ENCODE results near the gene SETD5. TPM values are rescaled to one million over a fixed set of nuclear protein-coding genes. Genes with fewer than 3 reads are reported as not detected.

The SETD5 gene
- polyA plus RNA-seq, 4 donors, result 9.5 to 87.0 (median 20.0) TPM

- DNase-seq (no peak), FAIRE-seq (no peak)
- Histone ChIP-seq H3K4me1 (ENCODE audit: control insufficient read depth in 3 of 3, insufficient read depth in 2 of 3, low read depth in 1 of 3, low read length in 2 of 3) (peaks cover 0 to 3% (median 0%) of the 10 kb centered on the region in 3 donors), H3K4me3 (ENCODE audit: low read depth in 1 of 3, low read length in 3 of 3) (no peak overlapping the region), H3K27me3 (ENCODE audit: control insufficient read depth in 3 of 3, insufficient read depth in 3 of 3, low read length in 3 of 3) (no peaks in the 10 kb centered on the region), H3K27ac (ENCODE audit: low read depth in 1 of 3, low read length in 2 of 3) (no peak overlapping the region), H3K9me3 (ENCODE audit: control insufficient read depth in 2 of 2, insufficient read depth in 1 of 2, low read depth in 1 of 2, low read length in 1 of 2) (no peaks in the 10 kb centered on the region), H3K36me3 (ENCODE audit: control insufficient read depth in 3 of 3, insufficient read depth in 2 of 3, low read depth in 1 of 3, low read length in 3 of 3) (peaks cover 25 to 31% (median 27%) of the 10 kb centered on the region in 3 donors)
- 82 to 94% (median 88%) methylated on average over 1 of the region's 1 CpG for WGBS, 3 donors
Observed at GRCh38 chr3:9448643-9449042, 51.2 kb downstream of the SETD5 start.

DNA sequence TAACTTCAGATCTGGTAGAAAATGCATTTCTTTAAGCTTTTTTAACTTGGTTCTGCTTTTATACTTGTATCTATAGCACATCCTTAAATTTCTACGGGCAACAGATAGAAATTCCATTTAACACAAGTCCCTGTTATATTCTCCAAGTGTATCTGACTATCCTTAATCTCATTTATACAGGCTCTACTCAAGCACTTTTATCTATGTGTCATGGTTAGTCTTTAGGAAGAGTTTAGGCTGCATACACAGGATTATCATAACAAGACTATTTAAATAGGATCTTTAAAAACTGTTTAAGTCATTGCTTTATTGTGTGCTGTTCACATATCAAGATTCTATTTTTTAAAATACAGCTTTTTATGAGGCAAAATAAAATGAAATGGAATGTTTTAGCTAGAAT, 52.7 kb downstream of the SETD5 start:
- Histone ChIP-seq H3K27me3 (ENCODE audit: control insufficient read depth in 3 of 3, insufficient read depth in 3 of 3, low read length in 3 of 3) (no peaks in the 10 kb centered on the region), H3K9me3 (ENCODE audit: control insufficient read depth in 2 of 2, insufficient read depth in 1 of 2, low read depth in 1 of 2, low read length in 1 of 2) (no peaks in the 10 kb centered on the region), H3K4me3 (ENCODE audit: low read depth in 1 of 3, low read length in 3 of 3) (no peak overlapping the region), H3K36me3 (ENCODE audit: control insufficient read depth in 3 of 3, insufficient read depth in 2 of 3, low read depth in 1 of 3, low read length in 3 of 3) (peaks cover 16 to 30% (median 28%) of the 10 kb centered on the region in 3 donors), H3K27ac (ENCODE audit: low read depth in 1 of 3, low read length in 2 of 3) (no peak overlapping the region), H3K4me1 (ENCODE audit: control insufficient read depth in 3 of 3, insufficient read depth in 2 of 3, low read depth in 1 of 3, low read length in 2 of 3) (peaks cover 0 to 3% (median 0%) of the 10 kb centered on the region in 3 donors)
- no peak for FAIRE-seq
- DNase-seq, result no peak
- WGBS, 3 donors, result 84 to 90% (median 86%) methylated on average over 1 of the region's 1 CpG

- Histone ChIP-seq H3K27ac (ENCODE audit: low read depth in 1 of 3, low read length in 2 of 3) (no peak overlapping the region), H3K4me1 (ENCODE audit: control insufficient read depth in 3 of 3, insufficient read depth in 2 of 3, low read depth in 1 of 3, low read length in 2 of 3) (peaks cover 0 to 3% (median 0%) of the 10 kb centered on the region in 3 donors), H3K36me3 (ENCODE audit: control insufficient read depth in 3 of 3, insufficient read depth in 2 of 3, low read depth in 1 of 3, low read length in 3 of 3) (peaks cover 18 to 35% (median 30%) of the 10 kb centered on the region in 3 donors), H3K4me3 (ENCODE audit: low read depth in 1 of 3, low read length in 3 of 3) (no peak overlapping the region), H3K27me3 (ENCODE audit: control insufficient read depth in 3 of 3, insufficient read depth in 3 of 3, low read length in 3 of 3) (no peaks in the 10 kb centered on the region), H3K9me3 (ENCODE audit: control insufficient read depth in 2 of 2, insufficient read depth in 1 of 2, low read depth in 1 of 2, low read length in 1 of 2) (no peaks in the 10 kb centered on the region)
- FAIRE-seq (no peak), DNase-seq (no peak)
- 91 to 97% (median 96%) methylated on average over 2 of the region's 2 CpGs for WGBS, 3 donors
Observed at GRCh38 chr3:9450991-9451390, 53.6 kb downstream of the SETD5 start.

- no peak overlapping the region for H3K27ac ChIP-seq (ENCODE audit: low read depth in 1 of 3, low read length in 2 of 3)
- FAIRE-seq, result no peak
- DNase-seq, result peak; percentile 10 to 11
- H3K4me1 ChIP-seq (ENCODE audit: control insufficient read depth in 3 of 3, insufficient read depth in 2 of 3, low read depth in 1 of 3, low read length in 2 of 3), result peaks cover 0 to 3% (median 0%) of the 10 kb centered on the region in 3 donors
- no peak overlapping the region for H3K4me3 ChIP-seq (ENCODE audit: low read depth in 1 of 3, low read length in 3 of 3)
- 48 to 60% (median 57%) methylated on average over 2 of the region's 2 CpGs for WGBS, 3 donors
- H3K27me3 ChIP-seq (ENCODE audit: control insufficient read depth in 3 of 3, insufficient read depth in 3 of 3, low read length in 3 of 3), result no peaks in the 10 kb centered on the region
- no peaks in the 10 kb centered on the region for H3K9me3 ChIP-seq (ENCODE audit: control insufficient read depth in 2 of 2, insufficient read depth in 1 of 2, low read depth in 1 of 2, low read length in 1 of 2)
- peaks cover 16 to 37% (median 32%) of the 10 kb centered on the region in 3 donors for H3K36me3 ChIP-seq (ENCODE audit: control insufficient read depth in 3 of 3, insufficient read depth in 2 of 3, low read depth in 1 of 3, low read length in 3 of 3)
Observed at GRCh38 chr3:9452417-9452816, 55.0 kb downstream of the SETD5 start.

DNA sequence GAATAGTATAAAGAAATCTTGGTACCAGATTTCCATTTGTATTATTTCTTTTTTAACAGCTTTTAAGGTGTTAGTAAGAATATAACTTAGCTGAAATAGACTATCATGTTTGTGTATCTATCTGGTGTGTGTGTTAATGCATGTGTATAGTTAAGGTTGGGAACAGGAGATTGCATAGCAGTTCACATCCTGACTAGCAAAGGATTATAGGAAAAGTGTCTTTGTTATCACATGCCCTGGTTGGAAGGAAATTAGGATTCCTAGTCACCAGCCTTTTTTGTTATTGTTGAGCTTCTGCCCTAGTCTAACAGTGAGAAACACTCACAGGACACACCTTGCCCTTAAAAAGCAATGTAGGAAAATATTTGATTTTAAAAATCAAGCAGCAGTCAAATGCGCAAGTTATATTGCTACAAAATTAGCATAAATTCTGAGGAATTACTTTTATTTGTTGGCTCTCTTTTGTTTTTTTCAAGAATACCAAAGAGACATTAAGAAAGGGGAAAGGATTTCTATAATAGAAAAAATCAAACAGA, 58.2 kb downstream of the SETD5 start:
- Histone ChIP-seq H3K9me3 (ENCODE audit: control insufficient read depth in 2 of 2, insufficient read depth in 1 of 2, low read depth in 1 of 2, low read length in 1 of 2) (no peaks in the 10 kb centered on the region), H3K27me3 (ENCODE audit: control insufficient read depth in 3 of 3, insufficient read depth in 3 of 3, low read length in 3 of 3) (no peaks in the 10 kb centered on the region), H3K27ac (ENCODE audit: low read depth in 1 of 3, low read length in 2 of 3) (no peak overlapping the region), H3K4me1 (ENCODE audit: control insufficient read depth in 3 of 3, insufficient read depth in 2 of 3, low read depth in 1 of 3, low read length in 2 of 3) (peaks cover 0 to 3% (median 0%) of the 10 kb centered on the region in 3 donors), H3K36me3 (ENCODE audit: control insufficient read depth in 3 of 3, insufficient read depth in 2 of 3, low read depth in 1 of 3, low read length in 3 of 3) (peaks cover 14 to 38% (median 15%) of the 10 kb centered on the region in 3 donors), H3K4me3 (ENCODE audit: low read depth in 1 of 3, low read length in 3 of 3) (no peak overlapping the region)
- WGBS, 3 donors, result 94 to 97% (median 97%) methylated on average over 1 of the region's 1 CpG
- FAIRE-seq (no peak), DNase-seq (no peak)

- Histone ChIP-seq H3K36me3 (ENCODE audit: control insufficient read depth in 3 of 3, insufficient read depth in 2 of 3, low read depth in 1 of 3, low read length in 3 of 3) (peaks cover 21 to 41% (median 31%) of the 10 kb centered on the region in 3 donors), H3K4me1 (ENCODE audit: control insufficient read depth in 3 of 3, insufficient read depth in 2 of 3, low read depth in 1 of 3, low read length in 2 of 3) (no peaks in the 10 kb centered on the region), H3K9me3 (ENCODE audit: control insufficient read depth in 2 of 2, insufficient read depth in 1 of 2, low read depth in 1 of 2, low read length in 1 of 2) (no peaks in the 10 kb centered on the region), H3K27ac (ENCODE audit: low read depth in 1 of 3, low read length in 2 of 3) (no peak overlapping the region), H3K27me3 (ENCODE audit: control insufficient read depth in 3 of 3, insufficient read depth in 3 of 3, low read length in 3 of 3) (no peaks in the 10 kb centered on the region), H3K4me3 (ENCODE audit: low read depth in 1 of 3, low read length in 3 of 3) (no peak overlapping the region)
- no peak for FAIRE-seq
- 90 to 99% (median 92%) methylated on average over 3 of the region's 3 CpGs for WGBS, 3 donors
- DNase-seq, result no peak
Observed at GRCh38 chr3:9467451-9467850, 70.0 kb downstream of the SETD5 start.

DNA sequence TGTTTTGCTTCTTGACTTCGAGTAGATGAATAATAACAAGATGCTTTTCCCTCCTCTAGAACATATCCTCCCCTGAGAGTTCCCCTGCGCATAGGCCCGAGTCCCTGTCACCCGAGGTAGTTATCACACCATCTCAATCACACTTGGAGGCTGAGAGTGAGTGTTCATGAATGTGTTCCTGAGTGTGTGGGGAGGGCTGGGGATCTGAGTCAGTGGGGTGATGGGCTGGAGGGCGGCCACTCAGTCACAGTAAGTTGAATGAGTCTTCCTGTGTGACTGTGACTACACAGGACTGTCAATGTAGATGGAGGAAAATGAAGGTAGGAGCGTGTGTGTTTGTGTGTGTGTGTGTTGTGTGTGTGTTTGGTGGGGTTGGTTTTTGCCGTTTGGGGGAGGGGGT, 71.0 kb downstream of the SETD5 start:
- H3K36me3 ChIP-seq (ENCODE audit: control insufficient read depth in 3 of 3, insufficient read depth in 2 of 3, low read depth in 1 of 3, low read length in 3 of 3), result peaks cover 27 to 40% (median 38%) of the 10 kb centered on the region in 3 donors
- FAIRE-seq, result no peak

DNA sequence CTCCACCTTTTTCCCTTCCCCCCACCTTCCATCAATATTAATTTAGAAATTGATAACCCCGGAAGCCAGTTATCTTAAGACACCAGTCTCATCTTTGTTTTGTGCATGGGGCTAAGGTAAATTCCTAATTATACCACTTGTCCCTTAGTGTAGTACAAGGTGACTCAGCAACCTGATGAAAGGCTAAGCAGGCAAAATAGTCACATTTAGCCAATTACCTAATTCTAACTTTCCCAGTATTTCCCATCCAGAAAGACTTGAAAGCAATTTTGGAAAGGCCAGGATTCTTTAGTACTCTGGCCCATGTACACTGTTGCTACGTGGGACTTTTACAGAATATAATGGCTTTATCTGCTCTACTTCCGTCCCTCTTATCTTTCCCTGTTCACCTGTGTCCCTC, 72.6 kb downstream of the SETD5 start:
- H3K36me3 ChIP-seq (ENCODE audit: control insufficient read depth in 3 of 3, insufficient read depth in 2 of 3, low read depth in 1 of 3, low read length in 3 of 3), result peaks cover 32 to 40% (median 38%) of the 10 kb centered on the region in 3 donors
- no peak for FAIRE-seq

More for the DNA sequence above, 71.0 kb downstream of the SETD5 start:
- H3K4me1 ChIP-seq (ENCODE audit: control insufficient read depth in 3 of 3, insufficient read depth in 2 of 3, low read depth in 1 of 3, low read length in 2 of 3), result no peaks in the 10 kb centered on the region
- DNase-seq, result no peak
- H3K27me3 ChIP-seq (ENCODE audit: control insufficient read depth in 3 of 3, insufficient read depth in 3 of 3, low read length in 3 of 3), result no peaks in the 10 kb centered on the region
- no peak overlapping the region for H3K4me3 ChIP-seq (ENCODE audit: low read depth in 1 of 3, low read length in 3 of 3)
- WGBS, 3 donors, result 90 to 94% (median 93%) methylated on average over 7 of the region's 7 CpGs
- no peaks in the 10 kb centered on the region for H3K9me3 ChIP-seq (ENCODE audit: control insufficient read depth in 2 of 2, insufficient read depth in 1 of 2, low read depth in 1 of 2, low read length in 1 of 2)
- H3K27ac ChIP-seq (ENCODE audit: low read depth in 1 of 3, low read length in 2 of 3), result no peak overlapping the region

DNA sequence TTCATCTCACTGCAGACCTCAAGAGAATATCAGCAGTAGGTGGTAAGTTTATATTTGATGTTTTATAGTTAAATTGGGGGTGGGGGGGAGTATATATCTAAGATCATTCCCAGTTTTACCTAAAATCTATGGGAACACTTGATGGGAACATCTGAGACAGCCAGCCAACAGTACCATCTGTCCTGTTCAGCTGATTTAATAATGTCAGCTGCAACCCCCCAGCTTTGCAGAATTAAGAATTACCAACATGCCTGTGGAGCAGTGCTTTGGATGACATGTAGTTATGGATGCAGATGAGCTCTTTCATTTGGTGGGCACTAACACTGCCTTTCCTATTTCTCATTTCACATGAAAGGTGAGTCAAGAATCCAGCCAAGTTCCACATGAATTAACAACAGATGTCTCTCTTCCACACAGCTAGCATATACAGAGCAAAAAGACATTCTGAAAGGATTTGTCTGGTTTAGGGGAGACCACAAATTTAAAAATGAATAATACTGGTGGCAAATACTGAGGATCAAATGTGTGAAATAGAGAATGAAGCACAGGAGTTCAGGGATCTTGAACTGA, 76.2 kb downstream of the SETD5 start:
- H3K27me3 ChIP-seq (ENCODE audit: control insufficient read depth in 3 of 3, insufficient read depth in 3 of 3, low read length in 3 of 3), result no peaks in the 10 kb centered on the region
- H3K9me3 ChIP-seq (ENCODE audit: control insufficient read depth in 2 of 2, insufficient read depth in 1 of 2, low read depth in 1 of 2, low read length in 1 of 2), result no peaks in the 10 kb centered on the region
- no peak overlapping the region for H3K27ac ChIP-seq (ENCODE audit: low read depth in 1 of 3, low read length in 2 of 3)
- DNase-seq (no peak), FAIRE-seq (no peak)
- peaks cover 39 to 49% (median 42%) of the 10 kb centered on the region in 3 donors for H3K36me3 ChIP-seq (ENCODE audit: control insufficient read depth in 3 of 3, insufficient read depth in 2 of 3, low read depth in 1 of 3, low read length in 3 of 3)
- no peaks in the 10 kb centered on the region for H3K4me1 ChIP-seq (ENCODE audit: control insufficient read depth in 3 of 3, insufficient read depth in 2 of 3, low read depth in 1 of 3, low read length in 2 of 3)
- no peak overlapping the region for H3K4me3 ChIP-seq (ENCODE audit: low read depth in 1 of 3, low read length in 3 of 3)

More for the DNA sequence above, 72.6 kb downstream of the SETD5 start:
- WGBS, 3 donors, result 84 to 91% (median 90%) methylated on average over 3 of the region's 3 CpGs
- no peak for DNase-seq
- Histone ChIP-seq H3K4me3 (ENCODE audit: low read depth in 1 of 3, low read length in 3 of 3) (no peak overlapping the region), H3K27ac (ENCODE audit: low read depth in 1 of 3, low read length in 2 of 3) (no peak overlapping the region), H3K9me3 (ENCODE audit: control insufficient read depth in 2 of 2, insufficient read depth in 1 of 2, low read depth in 1 of 2, low read length in 1 of 2) (no peaks in the 10 kb centered on the region), H3K4me1 (ENCODE audit: control insufficient read depth in 3 of 3, insufficient read depth in 2 of 3, low read depth in 1 of 3, low read length in 2 of 3) (no peaks in the 10 kb centered on the region), H3K27me3 (ENCODE audit: control insufficient read depth in 3 of 3, insufficient read depth in 3 of 3, low read length in 3 of 3) (no peaks in the 10 kb centered on the region)

Measured in small intestine (tissue), 7 donors.